ENCODE data around the gene PPIF. TPM values are rescaled to one million over a fixed set of nuclear protein-coding genes. Genes with fewer than 3 reads are reported as not detected.

Gene PPIF
- polyA plus RNA-seq, 1 donor from 2014 or later = 20.8 TPM

- Mint-ChIP-seq H3K27me3 (no peaks in the 10 kb centered on the region), H3K9me3 (peaks cover 0 to 4% (median 0%) of the 10 kb centered on the region in 3 donors), H3K4me1 (peaks cover 31 to 36% (median 36%) of the 10 kb centered on the region in 3 donors), H3K4me3 (no peak overlapping the region), H3K36me3 (no peaks in the 10 kb centered on the region), H3K27ac (no peak overlapping the region)
Observed at GRCh38 chr10:79320820-79321493, 26.3 kb upstream of the PPIF start.

DNA sequence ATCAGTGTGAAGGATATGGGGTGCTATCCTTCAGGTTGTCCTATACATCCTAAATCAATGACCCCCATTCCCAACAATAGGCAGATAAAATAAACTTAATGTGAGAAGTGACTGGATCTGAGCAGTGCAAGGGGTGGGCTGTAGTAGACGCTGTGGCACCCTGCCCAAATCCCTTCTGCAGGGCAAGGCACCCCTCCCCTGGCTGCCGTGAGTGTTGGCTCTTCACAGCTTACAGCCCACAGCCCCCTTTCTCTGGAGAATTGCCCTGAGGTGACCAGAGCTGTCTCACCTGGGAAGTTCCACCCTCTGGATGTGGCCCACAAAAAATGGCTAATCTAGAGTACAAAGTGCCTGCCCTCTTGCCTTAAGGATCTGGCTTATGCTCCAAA, 25.8 kb upstream of the PPIF start:
- Mint-ChIP-seq H3K9me3 (peaks cover 0 to 4% (median 0%) of the 10 kb centered on the region in 3 donors), H3K27ac (no peak overlapping the region), H3K4me1 (peaks cover 27 to 35% (median 34%) of the 10 kb centered on the region in 3 donors), H3K4me3 (no peak overlapping the region), H3K36me3 (no peaks in the 10 kb centered on the region), H3K27me3 (no peaks in the 10 kb centered on the region)

DNA sequence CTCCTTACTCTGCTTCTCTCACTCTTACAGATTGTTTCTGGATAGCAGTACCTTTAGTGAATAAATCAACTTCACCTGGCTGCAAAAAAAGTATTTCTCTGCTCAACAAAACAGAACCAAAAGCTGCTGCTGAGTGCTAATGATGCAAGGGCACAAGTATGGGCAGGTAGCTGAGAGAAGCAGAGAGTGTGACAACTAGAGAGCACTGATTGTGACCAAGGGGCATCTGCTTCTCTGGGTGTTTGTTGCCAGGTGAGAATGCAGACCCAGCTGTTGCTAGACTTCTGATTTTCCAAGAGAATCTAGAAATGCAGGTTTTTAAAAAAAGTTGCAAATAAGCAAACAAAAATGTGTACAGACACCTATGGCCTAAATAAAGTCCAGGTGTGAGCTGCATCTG, 25.3 kb upstream of the PPIF start:
- Mint-ChIP-seq H3K27ac (no peak overlapping the region), H3K36me3 (no peaks in the 10 kb centered on the region), H3K9me3 (peaks cover 0 to 4% (median 0%) of the 10 kb centered on the region in 3 donors), H3K4me3 (no peak overlapping the region), H3K27me3 (no peaks in the 10 kb centered on the region), H3K4me1 (peaks cover 22 to 31% (median 29%) of the 10 kb centered on the region in 3 donors)

GRCh38 chr10:79322616-79323543, 24.4 kb upstream of the PPIF start:
- peak overlapping the region in 2 of 4 donors; percentile 24 to 58 for H3K4me3 Mint-ChIP-seq
- H3K36me3 Mint-ChIP-seq = no peaks in the 10 kb centered on the region
- H3K27ac Mint-ChIP-seq = peak overlapping the region in 2 of 3 donors; percentile 16 to 87
- no peaks in the 10 kb centered on the region for H3K27me3 Mint-ChIP-seq
- peaks cover 15 to 23% (median 22%) of the 10 kb centered on the region in 3 donors for H3K4me1 Mint-ChIP-seq
- H3K9me3 Mint-ChIP-seq = peaks cover 0 to 4% (median 0%) of the 10 kb centered on the region in 3 donors

DNA sequence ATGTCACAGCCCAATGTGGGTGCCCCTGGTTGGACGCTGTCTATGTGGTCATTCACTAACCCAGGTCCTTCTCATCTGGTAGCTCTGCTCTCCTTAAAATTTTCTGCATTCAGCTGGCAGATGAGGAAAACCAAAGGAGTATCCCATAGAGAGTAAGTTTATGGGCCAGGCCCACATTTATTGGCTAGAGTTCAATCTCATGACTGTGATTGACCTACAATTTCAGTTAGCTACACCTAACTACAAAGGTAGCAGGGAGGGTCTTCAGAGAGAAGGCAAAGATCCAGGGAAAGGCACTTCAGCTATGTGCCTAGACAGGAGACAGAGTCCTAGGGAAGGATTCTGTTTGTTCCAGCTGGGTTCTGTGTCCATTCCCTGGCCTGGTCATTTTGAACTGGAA, 23.7 kb upstream of the PPIF start:
- Mint-ChIP-seq H3K4me3 (peak overlapping the region in 1 of 4 donors; percentile 58), H3K27me3 (no peaks in the 10 kb centered on the region), H3K36me3 (no peaks in the 10 kb centered on the region), H3K9me3 (peaks cover 0 to 4% (median 0%) of the 10 kb centered on the region in 3 donors), H3K27ac (peak overlapping the region in 1 of 3 donors; percentile 74), H3K4me1 (peaks cover 13 to 19% (median 18%) of the 10 kb centered on the region in 3 donors)

DNA sequence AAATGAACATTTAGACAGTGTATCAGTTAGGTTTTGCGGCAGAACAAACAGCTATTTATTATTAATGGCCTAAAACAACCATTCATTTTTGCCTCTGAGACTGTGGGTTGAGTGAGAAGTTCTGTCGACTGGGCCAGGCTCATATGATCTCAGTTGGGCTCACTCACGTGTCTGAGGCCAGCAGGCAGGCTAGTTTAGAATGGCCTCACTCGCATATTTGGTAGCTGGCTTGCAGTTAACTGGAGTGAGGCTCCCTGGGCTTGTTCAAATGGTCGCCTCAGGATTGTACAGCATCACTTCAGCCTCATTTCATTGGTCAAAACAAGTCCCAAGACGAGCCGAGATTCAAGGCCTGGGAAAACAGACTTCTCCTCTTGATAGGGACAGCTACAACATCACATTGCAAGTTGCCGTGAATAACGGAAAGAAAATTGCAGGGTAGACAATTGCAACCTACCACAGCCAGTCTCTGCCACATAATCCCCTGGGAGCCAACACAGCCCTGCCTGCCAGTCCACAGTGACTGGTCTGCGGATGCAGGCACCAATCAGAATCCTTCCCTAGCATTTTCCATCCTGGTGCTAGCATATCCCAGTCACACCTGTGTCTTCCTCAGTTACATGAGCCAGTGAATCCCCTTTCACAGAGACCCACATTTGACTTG, 23.1 kb upstream of the PPIF start:
- H3K27ac Mint-ChIP-seq = peak overlapping the region in 1 of 3 donors; percentile 50
- H3K27me3 Mint-ChIP-seq = no peaks in the 10 kb centered on the region
- H3K4me1 Mint-ChIP-seq = peaks cover 13 to 18% (median 15%) of the 10 kb centered on the region in 3 donors
- no peaks in the 10 kb centered on the region for H3K9me3 Mint-ChIP-seq
- H3K36me3 Mint-ChIP-seq = no peaks in the 10 kb centered on the region
- no peak overlapping the region for H3K4me3 Mint-ChIP-seq

DNA sequence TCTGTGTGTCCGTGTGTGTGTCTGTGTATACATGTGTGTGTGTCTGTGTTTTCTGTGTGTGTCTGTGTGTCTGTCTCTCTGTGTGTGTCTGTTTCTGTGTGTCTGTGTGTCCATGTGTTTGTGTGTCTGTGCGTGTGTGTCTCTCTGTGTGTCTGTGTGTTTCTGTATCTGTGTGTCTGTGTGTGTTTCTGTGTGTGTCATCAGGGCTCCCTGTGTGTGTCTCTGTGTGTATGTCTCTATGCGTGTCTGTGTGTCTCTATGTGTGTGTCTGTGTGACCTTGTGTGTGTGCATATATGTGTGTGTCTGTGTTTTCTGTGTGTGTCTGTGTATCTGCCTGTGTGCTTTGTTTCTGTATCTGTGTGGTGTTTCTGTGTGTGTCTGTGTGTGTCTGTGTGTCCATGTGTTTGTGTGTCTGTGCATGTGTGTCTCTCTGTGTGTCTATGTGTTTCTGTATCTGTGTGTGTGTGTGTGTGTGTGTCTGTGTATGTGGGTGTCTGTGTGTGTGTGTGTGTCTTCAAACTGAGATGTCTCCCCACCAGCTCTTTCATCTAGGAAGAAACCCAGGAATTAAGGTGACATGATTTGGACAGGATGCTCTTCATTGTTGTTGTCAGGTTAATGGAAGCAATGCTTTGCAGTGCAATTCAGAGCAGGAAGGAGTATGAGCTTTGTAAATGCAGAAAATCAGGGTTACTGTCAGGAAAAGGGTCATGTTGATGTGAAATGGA, 20.7 kb upstream of the PPIF start:
- H3K4me3 Mint-ChIP-seq = no peak overlapping the region
- no peaks in the 10 kb centered on the region for H3K36me3 Mint-ChIP-seq
- peaks cover 14 to 19% (median 18%) of the 10 kb centered on the region in 3 donors for H3K4me1 Mint-ChIP-seq
- no peak overlapping the region for H3K27ac Mint-ChIP-seq
- no peaks in the 10 kb centered on the region for H3K9me3 Mint-ChIP-seq
- no peaks in the 10 kb centered on the region for H3K27me3 Mint-ChIP-seq

GRCh38 chr10:79327090-79327457, 20.2 kb upstream of the PPIF start:
- peaks cover 19 to 24% (median 23%) of the 10 kb centered on the region in 3 donors for H3K4me1 Mint-ChIP-seq
- no peak overlapping the region for H3K4me3 Mint-ChIP-seq
- no peak overlapping the region for H3K27ac Mint-ChIP-seq
- H3K27me3 Mint-ChIP-seq = no peaks in the 10 kb centered on the region
- H3K9me3 Mint-ChIP-seq = no peaks in the 10 kb centered on the region
- H3K36me3 Mint-ChIP-seq = no peaks in the 10 kb centered on the region

DNA sequence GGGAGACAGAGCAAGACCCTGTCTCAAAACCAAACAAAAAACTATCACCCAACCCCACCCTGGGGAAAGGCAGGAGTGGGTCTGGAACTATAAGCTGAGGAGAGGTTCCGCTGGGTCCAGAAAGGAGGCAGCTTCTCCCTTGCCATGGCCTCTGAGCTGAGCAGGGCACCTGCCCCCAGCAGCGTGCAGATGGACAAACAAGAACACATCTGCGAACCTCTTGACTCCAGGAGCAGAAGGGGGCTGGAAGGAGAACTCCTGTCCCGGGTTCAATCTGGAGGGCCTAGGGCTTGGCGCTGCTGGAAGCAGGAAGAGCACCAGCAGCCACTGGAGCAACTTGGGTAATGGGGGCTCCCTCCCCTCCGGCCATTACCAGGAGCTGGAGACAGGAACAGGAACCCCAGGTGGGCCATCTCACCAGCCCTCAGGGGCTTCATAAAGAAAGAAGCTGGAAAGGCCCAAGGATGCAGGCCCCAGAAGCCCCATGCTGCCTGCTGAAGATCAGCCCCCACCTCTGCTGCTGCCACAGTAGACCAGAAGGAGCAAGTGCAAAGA, 19.0 kb upstream of the PPIF start:
- H3K4me1 Mint-ChIP-seq = peaks cover 13 to 17% (median 15%) of the 10 kb centered on the region in 3 donors
- H3K36me3 Mint-ChIP-seq = no peaks in the 10 kb centered on the region
- H3K27ac Mint-ChIP-seq = no peak overlapping the region
- no peak overlapping the region for H3K4me3 Mint-ChIP-seq
- no peaks in the 10 kb centered on the region for H3K9me3 Mint-ChIP-seq
- no peaks in the 10 kb centered on the region for H3K27me3 Mint-ChIP-seq

DNA sequence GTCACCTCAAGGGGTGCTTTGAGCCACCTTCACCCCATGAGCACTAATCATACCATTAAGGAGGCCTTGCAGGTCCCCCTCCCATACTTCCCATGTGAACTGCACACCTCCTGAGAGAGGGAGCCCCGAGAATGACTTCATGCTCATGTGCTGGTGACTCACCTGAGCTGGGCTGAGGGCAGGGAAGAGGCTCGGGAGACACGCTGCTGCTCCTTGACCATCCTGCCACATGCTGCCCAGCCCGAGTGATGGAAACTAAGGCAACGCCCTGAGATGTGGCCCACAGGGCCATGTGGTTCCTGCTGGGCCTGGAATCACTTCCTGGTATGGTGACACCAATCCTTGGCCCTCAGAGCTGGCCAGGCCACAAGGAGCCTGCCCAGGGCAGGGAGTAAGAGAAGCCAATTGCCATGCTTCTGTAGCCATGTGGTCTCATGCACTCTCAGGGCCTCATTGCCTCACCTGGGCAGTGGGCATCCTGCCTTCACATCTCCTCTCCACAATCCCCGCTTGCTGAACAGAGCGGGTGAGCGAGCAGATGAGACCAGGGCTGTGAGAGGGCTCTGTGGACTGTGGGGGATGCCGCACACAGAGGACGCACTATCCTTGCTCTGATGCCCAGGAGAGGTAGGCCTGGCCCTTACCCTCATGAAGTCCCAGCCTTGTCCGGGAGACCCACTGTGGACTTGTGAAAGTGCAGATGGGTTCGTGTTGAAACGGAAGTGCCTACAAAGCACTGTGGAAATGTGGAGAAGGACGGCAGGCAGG, 18.3 kb upstream of the PPIF start:
- no peaks in the 10 kb centered on the region for H3K27me3 Mint-ChIP-seq
- no peak overlapping the region for H3K4me3 Mint-ChIP-seq
- no peaks in the 10 kb centered on the region for H3K36me3 Mint-ChIP-seq
- H3K9me3 Mint-ChIP-seq = no peaks in the 10 kb centered on the region
- H3K4me1 Mint-ChIP-seq = peaks cover 7 to 14% (median 13%) of the 10 kb centered on the region in 3 donors
- no peak overlapping the region for H3K27ac Mint-ChIP-seq

GRCh38 chr10:79329529-79329928, 17.7 kb upstream of the PPIF start:
- H3K27ac Mint-ChIP-seq = peak overlapping the region in 1 of 3 donors; percentile 57

DNA sequence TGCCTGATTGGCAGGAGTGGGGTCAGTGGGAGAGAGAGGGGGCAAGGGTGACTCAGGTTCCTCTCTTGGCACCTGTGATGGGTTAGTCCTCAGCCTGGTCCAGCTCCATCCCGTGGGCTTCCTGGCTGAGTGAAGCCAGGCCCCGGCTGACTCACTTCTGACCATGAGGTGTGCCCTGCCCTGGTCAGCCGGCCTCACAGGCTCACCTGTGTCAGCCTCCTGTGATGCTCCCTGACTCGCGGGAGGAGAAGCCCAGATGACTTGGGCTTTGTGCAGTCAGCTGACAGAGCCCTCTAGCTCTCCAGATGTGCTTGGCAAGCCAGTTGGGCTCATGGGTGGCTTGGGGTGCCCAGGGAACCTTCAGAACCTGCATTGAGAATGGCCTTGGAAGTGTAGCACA, 16.0 kb upstream of the PPIF start:
- Mint-ChIP-seq H3K4me3 (no peak overlapping the region), H3K27ac (peak overlapping the region in 2 of 3 donors; percentile 37 to 86), H3K27me3 (no peaks in the 10 kb centered on the region), H3K4me1 (peaks cover 7 to 14% (median 8%) of the 10 kb centered on the region in 3 donors), H3K36me3 (peaks cover under 1% of the 10 kb centered on the region), H3K9me3 (no peaks in the 10 kb centered on the region)

More at GRCh38 chr10:79329529-79329928, 17.7 kb upstream of the PPIF start:
- Mint-ChIP-seq H3K4me3 (no peak overlapping the region), H3K36me3 (no peaks in the 10 kb centered on the region), H3K4me1 (peaks cover 7 to 13% (median 8%) of the 10 kb centered on the region in 3 donors), H3K9me3 (no peaks in the 10 kb centered on the region), H3K27me3 (no peaks in the 10 kb centered on the region)

DNA sequence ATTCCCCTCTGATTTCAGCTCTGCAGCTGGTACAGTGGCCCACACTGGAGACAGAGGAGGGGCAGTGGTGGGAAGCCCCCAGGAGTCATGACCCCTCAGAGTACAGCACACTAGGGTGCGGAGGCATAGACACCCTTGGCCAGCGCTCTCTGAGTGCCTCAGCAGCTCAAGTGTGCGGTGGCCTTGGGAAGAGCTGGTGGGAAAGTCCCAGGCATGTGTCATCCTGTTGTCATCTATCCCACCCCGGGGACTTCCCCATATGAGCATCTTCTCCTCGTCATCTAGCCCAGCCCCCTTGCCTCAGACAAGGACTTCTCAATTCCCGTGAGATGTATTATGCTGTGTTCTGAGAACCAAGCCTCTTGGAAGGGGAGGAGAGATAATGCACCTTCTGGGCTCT, 15.6 kb upstream of the PPIF start:
- peaks cover 7 to 14% (median 8%) of the 10 kb centered on the region in 3 donors for H3K4me1 Mint-ChIP-seq
- no peaks in the 10 kb centered on the region for H3K9me3 Mint-ChIP-seq
- peak overlapping the region in 1 of 4 donors; percentile 68 for H3K4me3 Mint-ChIP-seq
- H3K27ac Mint-ChIP-seq = peak overlapping the region in 2 of 3 donors; percentile 58 to 86
- H3K36me3 Mint-ChIP-seq = peaks cover 2% of the 10 kb centered on the region
- H3K27me3 Mint-ChIP-seq = no peaks in the 10 kb centered on the region
